Measurements from ENCODE around the gene TMEM41A.

GRCh38 chr3:185517387-185518130, 18.7 kb upstream of the TMEM41A start:
- TF ChIP-seq CTCF (IDR thresholded peaks at IDR 0.05; ENCODE audit: borderline replicate concordance, extremely low read depth, low read length, poor library complexity, severe bottlenecking) (no peak), EZH2 (IDR thresholded peaks at IDR 0.05; ENCODE audit: borderline replicate concordance, low read depth, low read length, severe bottlenecking) (no peak)
